HCT116 (cell line): ENCODE data around the gene THRB. TPM values are rescaled to one million over a fixed set of nuclear protein-coding genes. Genes with fewer than 3 reads are reported as not detected.

Experiments
- ATAC-seq: fragments of 200-7000 bp; cut with Tn5 transposase; 2 replicates; pipeline ENCODE4 v1.9.1; 2020; ENCODE audit warnings: mild to moderate bottlenecking, moderate library complexity
- BruUV-seq: library from RNA; stranded (reverse); fragments of 400-500 nt; replicated peaks from 2 replicates; lab custom pipeline; 2021; lab: Mats Ljungman, UMichigan
- CTCF ChIA-PET: fragments of 300-600 bp; sonication (Branson Sonifier 250); formaldehyde crosslinking; loops from one replicate; lab custom pipeline; 2021; ENCODE audit warnings: antibody characterized with exemption; lab: Charles Lee
- POLR2A ChIA-PET: fragments of 300-600, 350-600 bp; sonication (Branson Sonifier 250); formaldehyde crosslinking; loops from one replicate; lab custom pipeline; 2021; ENCODE audit warnings: antibody characterized with exemption; lab: Charles Lee
- RAD21 ChIA-PET, 2 experiments: fragments of 300-600 bp; sonication (Branson Sonifier 250); formaldehyde crosslinking; loops; one replicate each; lab custom pipeline; 2023; ENCODE audit warnings: low total read pairs in 2 of 2; ENCODE audit not compliant: uncharacterized antibody in 2 of 2, unreplicated experiment in 2 of 2, low non-redundant PET in 1 of 2; lab: Charles Lee
- DNase-seq: peaks from one replicate; pipeline ENCODE4 v3.0.0-alpha.2; 2010; ENCODE audit warnings: low read depth, low spot score
- H2AFZ ChIP-seq: fragments of 200-600 bp; shearing (Covaris generic), sonication (generic); 2 replicates; pipeline ENCODE4 v1.6.1; 2017; ENCODE audit warnings: low read depth, mixed run types, mixed read lengths, antibody characterized with exemption, low read length; ENCODE audit not compliant: poor library complexity, severe bottlenecking
- H3K27ac ChIP-seq: 2 replicates; pipeline ENCODE4 v1.5.1; 2012; ENCODE audit warnings: low read depth, low read length
- H3K27me3 ChIP-seq: fragments of 200-600 bp; sonication (generic); 2 replicates; pipeline ENCODE4 v1.6.1; 2016; ENCODE audit warnings: mixed run types, low read length, mixed read lengths; ENCODE audit not compliant: insufficient read depth
- H3K36me3 ChIP-seq, 2 experiments: fragments of 200-500 bp in 1 of 2; fragments of 200-600 bp in 1 of 2; sonication (Bioruptor generic) in 1 of 2; sonication (generic) in 1 of 2; 2 replicates each; pipeline versions ENCODE4 v1.5.1 to v1.6.1; 2014 to 2016; ENCODE audit warnings: low read length in 2 of 2, inconsistent platforms in 1 of 2, mixed read lengths in 1 of 2, mixed run types in 1 of 2; ENCODE audit not compliant: insufficient read depth in 2 of 2, control insufficient read depth in 1 of 2
- H3K4me1 ChIP-seq, 2 experiments: fragments of 200-600 bp in 1 of 2; sonication (generic) in 1 of 2; 2 replicates each; pipeline versions ENCODE4 v1.5.1 to v1.6.1; 2012 to 2017; ENCODE audit warnings: low read length in 2 of 2, inconsistent platforms in 1 of 2, mild to moderate bottlenecking in 1 of 2, mixed read lengths in 1 of 2, mixed run types in 1 of 2, moderate library complexity in 1 of 2; ENCODE audit not compliant: insufficient read depth in 2 of 2, control insufficient read depth in 1 of 2
- H3K4me2 ChIP-seq: fragments of 200-600 bp; sonication (generic); 2 replicates; pipeline ENCODE4 v1.6.1; 2017; ENCODE audit warnings: mixed run types, low read length, mixed read lengths
- H3K4me3 ChIP-seq, 2 experiments: fragments of 200-600 bp in 1 of 2; sonication (generic) in 1 of 2; replicated peaks in 1 of 2; 2 replicates each; pipeline ENCODE4 v1.5.1; 2011 to 2016; ENCODE audit warnings: low read length in 2 of 2, control low read depth in 1 of 2, low read depth in 1 of 2, mild to moderate bottlenecking in 1 of 2, mixed read lengths in 1 of 2, mixed run types in 1 of 2
- H3K79me2 ChIP-seq: fragments of 200-600 bp; sonication (generic); 2 replicates; pipeline ENCODE4 v1.6.1; 2017; ENCODE audit warnings: mild to moderate bottlenecking, mixed run types, low read length, moderate library complexity, mixed read lengths; ENCODE audit not compliant: insufficient read depth
- H3K9ac ChIP-seq: fragments of 200-600 bp; sonication (generic); 2 replicates; pipeline ENCODE4 v1.6.1; 2016; ENCODE audit warnings: low read length, mixed read lengths
- H3K9me2 ChIP-seq: fragments of 200-600 bp; sonication (generic), shearing (Covaris generic); 2 replicates; pipeline ENCODE4 v1.6.1; 2017; ENCODE audit warnings: mixed run types, mild to moderate bottlenecking, moderate library complexity; ENCODE audit not compliant: insufficient read depth
- H3K9me3 ChIP-seq, 2 experiments: fragments of 200-500 bp in 1 of 2; fragments of 200-600 bp in 1 of 2; sonication (Bioruptor generic) in 1 of 2; sonication (generic) in 1 of 2; 2 replicates each; pipeline ENCODE4 v1.6.1; 2014 to 2017; ENCODE audit warnings: low read length in 2 of 2, mixed read lengths in 2 of 2, inconsistent platforms in 1 of 2, low read depth in 1 of 2, mild to moderate bottlenecking in 1 of 2, mixed run types in 1 of 2, moderate library complexity in 1 of 2; ENCODE audit not compliant: control insufficient read depth in 1 of 2, insufficient read depth in 1 of 2
- H4K20me1 ChIP-seq: fragments of 200-600 bp; sonication (generic), shearing (Covaris generic); 2 replicates; pipeline ENCODE4 v1.6.1; 2017; ENCODE audit warnings: mixed run types, mild to moderate bottlenecking, moderate library complexity; ENCODE audit not compliant: insufficient read depth
- CBX3 ChIP-seq: IDR thresholded peaks from 2 replicates; pipeline ENCODE4 v1.6.1; 2012; ENCODE audit warnings: low read depth
- CEBPB ChIP-seq: IDR thresholded peaks from 2 replicates; pipeline ENCODE4 v1.6.1; 2012; ENCODE audit warnings: low read depth
- EZH2 ChIP-seq: fragments of 200-600 bp; sonication (generic); IDR thresholded peaks from 2 replicates; pipeline ENCODE4 v1.6.1; 2017; ENCODE audit warnings: antibody characterized with exemption, mixed run types
- FOSL1 ChIP-seq: IDR thresholded peaks from 2 replicates; pipeline ENCODE4 v1.6.1; 2012; ENCODE audit warnings: low read depth
- MAX ChIP-seq: IDR thresholded peaks from 2 replicates; pipeline ENCODE4 v1.6.1; 2012
- POLR2A ChIP-seq: IDR thresholded peaks from 2 replicates; pipeline ENCODE4 v1.7.0; 2011; ENCODE audit warnings: borderline replicate concordance; ENCODE audit not compliant: insufficient read depth, insufficient read length; ENCODE audit errors: extremely low read depth
- RAD21 ChIP-seq: IDR thresholded peaks from 2 replicates; pipeline ENCODE4 v1.6.1; 2012; ENCODE audit warnings: low read depth, mild to moderate bottlenecking
- ZBTB33 ChIP-seq: IDR thresholded peaks from 2 replicates; pipeline ENCODE4 v1.6.1; 2011; ENCODE audit warnings: mild to moderate bottlenecking, low read length, moderate library complexity; ENCODE audit not compliant: insufficient replicate concordance; ENCODE audit errors: extremely low read depth
- ZNF274 ChIP-seq: fragments of 200-500 bp; sonication (Bioruptor generic); IDR thresholded peaks from 2 replicates; pipeline ENCODE4 v1.6.1; 2014; ENCODE audit warnings: mild to moderate bottlenecking, low read depth, low read length, inconsistent platforms
- intact Hi-C: fragments of 100-400 bp; cut with micrococcal nuclease; formaldehyde crosslinking; loops from 2 replicates; pipeline ENCODE4 v1.10.0; 2022
- total RNA-seq: library from RNA; stranded (reverse); gene quantifications from one replicate; pipeline ENCODE4 v1.2.1, GENCODE V29; 2021; ENCODE audit not compliant: unreplicated experiment
- TF ChIP-seq, protein P1 (sequence below), 3 experiments: fragments of 200-600 bp in 1 of 3; sonication (generic) in 1 of 3; IDR thresholded peaks in 2 of 3; conservative IDR thresholded peaks in 1 of 3; 2 replicates each; pipeline ENCODE4 v1.5.1; 2012 to 2017; ENCODE audit warnings: low read depth in 2 of 3, low read length in 2 of 3, antibody characterized with exemption in 1 of 3, borderline replicate concordance in 1 of 3, control low read depth in 1 of 3, mild to moderate bottlenecking in 1 of 3, mixed read lengths in 1 of 3, mixed run types in 1 of 3, moderate library complexity in 1 of 3; ENCODE audit not compliant: insufficient read depth in 1 of 3
- TF ChIP-seq, protein P2 (sequence below): IDR thresholded peaks from 2 replicates; pipeline ENCODE4 v1.6.1; 2012

THRB gene
- total RNA-seq, 1 experiment from 2014 or later, result 2.5 TPM

DNA sequence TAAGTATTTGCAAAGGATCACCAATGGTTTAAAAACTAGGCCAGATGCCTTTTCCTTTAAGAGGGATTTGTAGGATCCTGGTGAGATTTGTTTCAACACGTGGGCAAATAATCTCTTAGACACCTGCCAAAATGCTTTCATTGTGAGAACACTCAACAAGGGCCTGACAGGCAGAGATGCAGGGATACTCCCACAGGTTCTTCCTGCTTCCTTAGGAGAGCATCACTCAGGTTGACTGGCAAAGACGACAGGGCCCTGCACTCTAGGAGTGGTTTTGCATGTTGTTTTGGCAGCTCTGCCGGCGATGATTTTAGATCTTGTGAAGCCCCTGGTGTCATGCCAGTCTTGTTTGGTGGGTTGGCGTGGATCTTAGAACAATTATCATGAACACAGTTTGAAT is 365.1 kb downstream of the THRB start (continued):
- TF ChIP-seq, protein P1, sequence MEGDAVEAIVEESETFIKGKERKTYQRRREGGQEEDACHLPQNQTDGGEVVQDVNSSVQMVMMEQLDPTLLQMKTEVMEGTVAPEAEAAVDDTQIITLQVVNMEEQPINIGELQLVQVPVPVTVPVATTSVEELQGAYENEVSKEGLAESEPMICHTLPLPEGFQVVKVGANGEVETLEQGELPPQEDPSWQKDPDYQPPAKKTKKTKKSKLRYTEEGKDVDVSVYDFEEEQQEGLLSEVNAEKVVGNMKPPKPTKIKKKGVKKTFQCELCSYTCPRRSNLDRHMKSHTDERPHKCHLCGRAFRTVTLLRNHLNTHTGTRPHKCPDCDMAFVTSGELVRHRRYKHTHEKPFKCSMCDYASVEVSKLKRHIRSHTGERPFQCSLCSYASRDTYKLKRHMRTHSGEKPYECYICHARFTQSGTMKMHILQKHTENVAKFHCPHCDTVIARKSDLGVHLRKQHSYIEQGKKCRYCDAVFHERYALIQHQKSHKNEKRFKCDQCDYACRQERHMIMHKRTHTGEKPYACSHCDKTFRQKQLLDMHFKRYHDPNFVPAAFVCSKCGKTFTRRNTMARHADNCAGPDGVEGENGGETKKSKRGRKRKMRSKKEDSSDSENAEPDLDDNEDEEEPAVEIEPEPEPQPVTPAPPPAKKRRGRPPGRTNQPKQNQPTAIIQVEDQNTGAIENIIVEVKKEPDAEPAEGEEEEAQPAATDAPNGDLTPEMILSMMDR (IDR thresholded peaks at IDR 0.05 in 2 of 3, conservative IDR thresholded peaks at IDR 0.05 in 1 of 3; ENCODE audit: borderline replicate concordance in 1 of 3, insufficient read depth in 1 of 3, low read depth in 2 of 3, low read length in 2 of 3), result no peak

DNA sequence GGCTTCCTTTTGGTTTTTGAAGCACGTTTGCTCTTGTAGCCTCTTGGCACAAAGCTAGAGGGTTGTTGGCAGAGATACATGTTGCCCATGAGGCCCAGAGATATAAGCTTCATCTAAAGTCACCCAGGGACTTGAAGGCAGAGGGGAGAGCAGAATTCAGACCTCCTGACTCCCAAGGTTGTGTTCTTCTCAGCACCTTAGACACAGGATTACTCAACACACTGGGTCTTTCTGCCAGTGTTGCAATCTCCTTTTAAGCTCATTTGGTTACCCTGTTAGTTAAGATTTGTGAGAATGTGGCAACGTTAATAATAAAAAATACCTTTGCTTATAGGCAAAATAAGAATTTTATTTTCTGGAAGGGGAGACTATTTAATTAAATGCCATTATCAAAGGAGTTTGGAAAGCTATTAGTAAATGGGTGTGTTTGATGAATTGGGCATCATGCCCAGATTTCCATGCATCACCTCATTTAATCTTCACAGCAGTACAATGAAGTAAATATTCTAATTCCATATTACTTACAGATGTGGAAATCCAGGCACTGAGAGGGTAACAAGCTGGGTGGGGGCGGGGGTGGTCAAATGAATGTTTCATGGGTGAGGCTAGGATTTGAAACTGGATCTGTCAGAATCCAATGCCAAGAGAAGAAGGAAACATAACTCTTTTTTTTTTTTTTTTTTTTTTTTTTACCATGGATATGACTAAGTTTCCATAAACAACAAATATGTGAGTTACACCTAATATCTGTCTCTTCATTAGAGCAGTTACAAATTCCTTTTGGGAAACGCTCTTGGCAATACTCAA is 366.2 kb downstream of the THRB start:
- Histone ChIP-seq H3K4me1 (peaks cover 13 to 21% of the 10 kb centered on the region in 2 experiments), H3K9ac (no peak overlapping the region), H3K36me3 (no peaks in the 10 kb centered on the region), H3K79me2 (no peaks in the 10 kb centered on the region), H3K27me3 (no peaks in the 10 kb centered on the region), H4K20me1 (no peaks in the 10 kb centered on the region), H3K9me2 (no peaks in the 10 kb centered on the region), H3K27ac (peak overlapping the region; percentile 14; the same call in 1 of the 2 replicates), H3K9me3 (no peaks in the 10 kb centered on the region), H3K4me2 (peak overlapping the region; percentile 29; the same call in 1 of the 2 replicates), H2AFZ (no peak overlapping the region), H3K4me3 (no peak overlapping the region)
- ChIA-PET CTCF (no interaction called here), POLR2A (no interaction called here), RAD21 (no interaction called here)
- ATAC-seq (no peak), DNase-seq (peak; percentile 8)
- intact Hi-C loops, result no loop called here
- no TSS peak for BruUV-seq
- TF ChIP-seq, protein P2, sequence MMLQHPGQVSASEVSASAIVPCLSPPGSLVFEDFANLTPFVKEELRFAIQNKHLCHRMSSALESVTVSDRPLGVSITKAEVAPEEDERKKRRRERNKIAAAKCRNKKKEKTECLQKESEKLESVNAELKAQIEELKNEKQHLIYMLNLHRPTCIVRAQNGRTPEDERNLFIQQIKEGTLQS, result no peak
- TF ChIP-seq MAX (no peak), FOSL1 (peak; percentile 17; the same call in 1 of the 2 replicates), RAD21 (no peak), POLR2A (no peak), ZBTB33 (no peak), CBX3 (no peak), ZNF274 (no peak), CEBPB (peak; percentile 80), EZH2 (no peak)
- TF ChIP-seq, protein P1 (IDR thresholded peaks at IDR 0.05 in 2 of 3, conservative IDR thresholded peaks at IDR 0.05 in 1 of 3; ENCODE audit: borderline replicate concordance in 1 of 3, insufficient read depth in 1 of 3, low read depth in 2 of 3, low read length in 2 of 3), result no peak
